Measurements from ENCODE around the gene TESMIN. TPM values are rescaled to one million over a fixed set of nuclear protein-coding genes. Genes with fewer than 3 reads are reported as not detected.
A peak's percentile ranks its signal among the peaks of the same experiment; 100 is the strongest.

TESMIN gene, protein sequence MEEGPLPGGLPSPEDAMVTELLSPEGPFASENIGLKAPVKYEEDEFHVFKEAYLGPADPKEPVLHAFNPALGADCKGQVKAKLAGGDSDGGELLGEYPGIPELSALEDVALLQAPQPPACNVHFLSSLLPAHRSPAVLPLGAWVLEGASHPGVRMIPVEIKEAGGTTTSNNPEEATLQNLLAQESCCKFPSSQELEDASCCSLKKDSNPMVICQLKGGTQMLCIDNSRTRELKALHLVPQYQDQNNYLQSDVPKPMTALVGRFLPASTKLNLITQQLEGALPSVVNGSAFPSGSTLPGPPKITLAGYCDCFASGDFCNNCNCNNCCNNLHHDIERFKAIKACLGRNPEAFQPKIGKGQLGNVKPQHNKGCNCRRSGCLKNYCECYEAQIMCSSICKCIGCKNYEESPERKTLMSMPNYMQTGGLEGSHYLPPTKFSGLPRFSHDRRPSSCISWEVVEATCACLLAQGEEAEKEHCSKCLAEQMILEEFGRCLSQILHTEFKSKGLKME
- total RNA-seq (2014; rRNA removed; shearing (Covaris generic)), result 5.5 and 12.8 TPM in 2 replicates

GRCh38 chr11:68751331-68751856 lies at the start of gene TESMIN:
TSS of gene TESMIN (minus strand) at chr11:68751520. CDS start at chr11:68750660, 860 bp downstream.
- DNase-seq (ENCODE audit: low read depth), result peak; percentile 63

- DNase-seq (ENCODE audit: low read depth), result no peak
These were observed 47.0 kb upstream of the TESMIN start for GRCh38 chr11:68798221-68798813.

- DNase-seq (ENCODE audit: low read depth), result no peak
These were observed 45.5 kb upstream of the TESMIN start for GRCh38 chr11:68796801-68797200.

GRCh38 chr11:68792400-68792966 lies 41.2 kb upstream of the TESMIN start:
- DNase-seq (ENCODE audit: low read depth), result peak; percentile 6

- no peak for DNase-seq (ENCODE audit: low read depth)
These were observed 33.3 kb upstream of the TESMIN start for GRCh38 chr11:68784653-68785052.

DNA sequence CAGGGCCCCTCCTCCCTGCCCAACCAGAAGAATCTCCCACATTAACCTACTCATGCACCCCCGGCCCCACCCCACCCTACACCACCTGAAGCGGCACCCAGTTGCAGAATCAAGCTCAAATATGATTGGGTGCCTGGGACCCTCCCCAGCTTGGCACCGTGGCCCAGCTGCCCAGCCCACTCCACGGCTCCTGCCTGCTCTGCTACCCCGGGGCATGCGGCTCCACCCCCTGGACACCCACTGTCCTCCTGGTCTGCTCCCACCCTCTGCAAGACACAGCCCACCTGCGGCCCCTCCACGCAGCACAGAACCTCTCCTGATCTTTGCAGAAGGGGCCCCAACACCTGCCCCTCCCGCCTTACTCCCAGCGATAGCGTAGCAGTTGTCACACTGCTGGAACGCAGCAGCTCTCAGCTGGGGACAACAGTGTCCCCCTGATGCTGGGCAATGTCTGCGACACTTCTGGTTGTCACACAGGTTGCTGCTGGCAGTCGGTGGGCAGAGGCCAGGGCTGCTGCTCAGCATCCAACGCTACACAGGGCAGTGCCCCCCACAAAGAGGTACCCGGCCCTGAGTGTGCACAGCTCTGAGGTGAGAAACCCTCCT lies 32.0 kb upstream of the TESMIN start:
- DNase-seq (ENCODE audit: low read depth), result no peak

- no peak for DNase-seq (ENCODE audit: low read depth)
These were observed 31.4 kb upstream of the TESMIN start for GRCh38 chr11:68782711-68783110.

- no peak for DNase-seq (ENCODE audit: low read depth)
These were observed 29.5 kb upstream of the TESMIN start for GRCh38 chr11:68780829-68781228.

GRCh38 chr11:68778205-68778604 lies 26.9 kb upstream of the TESMIN start:
- no peak for DNase-seq (ENCODE audit: low read depth)

GRCh38 chr11:68776442-68777235 lies 25.3 kb upstream of the TESMIN start:
- DNase-seq (ENCODE audit: low read depth), result no peak

DNA sequence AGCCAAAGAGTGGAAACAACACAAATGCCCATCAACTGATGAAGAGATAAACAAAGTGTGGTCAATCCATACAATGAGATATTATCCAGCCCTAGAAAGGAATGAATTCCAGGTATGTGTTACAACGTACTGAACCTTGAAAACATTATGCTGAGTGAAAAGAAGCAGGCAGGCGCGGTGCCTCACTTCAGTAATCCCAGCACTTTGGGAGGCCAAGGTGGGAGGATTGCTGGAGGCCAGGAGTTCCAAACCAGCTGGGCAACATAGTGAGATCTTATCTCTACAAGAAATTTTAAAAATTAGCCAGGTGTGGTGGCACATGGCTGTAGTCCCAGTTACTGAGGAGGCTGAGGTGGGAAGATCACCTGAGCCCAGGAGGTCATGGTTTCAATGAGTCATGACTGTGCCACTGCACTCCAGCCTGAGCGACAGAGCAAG lies 24.6 kb upstream of the TESMIN start:
- DNase-seq (ENCODE audit: low read depth), result no peak

DNA sequence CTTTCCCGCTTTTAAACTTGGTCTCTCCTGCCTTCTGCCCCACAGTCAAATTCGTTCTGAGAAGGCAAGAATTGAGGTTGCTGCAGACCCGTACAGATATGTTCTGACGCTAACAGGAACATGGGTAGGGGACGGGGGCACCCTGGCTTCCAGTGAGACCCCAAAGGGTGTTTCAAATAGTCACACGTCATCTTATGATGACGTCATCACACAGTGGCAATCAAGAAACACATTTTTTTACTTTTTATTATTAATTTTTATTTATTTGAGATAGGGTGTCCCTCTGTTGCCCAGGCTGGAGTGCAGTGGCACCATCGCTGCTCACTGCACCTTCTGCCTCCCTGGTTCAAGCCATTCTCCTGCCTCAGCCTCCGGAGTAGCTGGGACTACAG lies 22.9 kb upstream of the TESMIN start:
- no peak for DNase-seq (ENCODE audit: low read depth)

DNA sequence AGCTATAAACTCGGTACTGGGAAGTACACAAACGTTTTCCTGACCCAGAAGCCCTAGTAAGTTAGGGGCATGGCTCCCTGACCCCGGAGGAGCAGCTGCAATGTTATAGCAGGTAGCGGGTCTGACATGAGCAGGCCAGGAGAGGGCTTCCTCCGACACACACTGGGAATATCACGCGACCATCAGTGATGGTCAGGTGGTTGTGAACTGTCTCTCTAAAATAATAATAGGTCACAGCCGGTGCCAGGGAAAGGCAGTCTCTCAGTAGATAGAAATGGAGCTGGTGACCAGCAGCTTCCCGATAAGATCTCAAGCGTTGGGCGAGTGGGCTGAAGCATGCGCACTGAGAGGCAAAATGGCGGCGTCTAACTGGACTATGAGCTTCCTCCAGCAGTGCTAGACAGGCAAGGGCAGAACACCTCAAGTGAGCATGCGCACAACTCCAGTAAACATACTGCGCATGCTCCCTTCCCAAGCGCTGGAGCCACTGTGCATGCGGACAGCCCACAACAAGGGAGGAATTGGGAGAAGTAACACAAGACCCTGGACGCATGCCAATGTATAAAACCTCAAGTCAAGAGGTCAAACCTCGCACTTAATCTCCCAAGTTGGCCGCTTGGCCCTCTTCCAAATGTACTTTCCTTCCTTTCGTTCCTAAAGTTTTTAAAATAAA lies 22.3 kb upstream of the TESMIN start:
- DNase-seq (ENCODE audit: low read depth), result peak; percentile 40

GRCh38 chr11:68772936-68773335 lies 21.6 kb upstream of the TESMIN start:
- DNase-seq (ENCODE audit: low read depth), result no peak

DNA sequence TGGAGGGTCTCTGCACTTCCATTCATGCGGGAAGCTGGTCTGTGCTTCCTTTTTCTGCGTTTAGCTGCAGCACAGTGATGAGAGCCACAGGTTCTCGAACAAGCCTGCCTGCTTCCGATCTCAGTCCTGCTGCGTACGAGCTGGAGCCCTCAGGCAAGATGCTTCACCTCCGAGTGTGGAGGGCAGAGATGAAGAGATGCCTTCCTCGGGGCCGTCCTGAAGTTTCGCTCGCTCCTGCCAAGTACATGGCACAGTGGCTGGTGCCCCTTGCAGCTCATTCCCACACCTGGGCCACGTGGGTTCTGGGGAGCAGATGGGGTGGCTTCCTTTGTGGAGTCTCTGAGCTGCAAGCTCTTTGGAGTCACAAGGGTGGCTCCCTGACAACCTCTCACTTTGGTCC lies 19.5 kb upstream of the TESMIN start:
- DNase-seq (ENCODE audit: low read depth), result no peak

GRCh38 chr11:68767672-68768071 lies 16.4 kb upstream of the TESMIN start:
- DNase-seq (ENCODE audit: low read depth), result no peak

- no peak for DNase-seq (ENCODE audit: low read depth)
These were observed 15.5 kb upstream of the TESMIN start for GRCh38 chr11:68766786-68767185.

- DNase-seq (ENCODE audit: low read depth), result no peak
These were observed 13.4 kb upstream of the TESMIN start for GRCh38 chr11:68764746-68765145.

DNA sequence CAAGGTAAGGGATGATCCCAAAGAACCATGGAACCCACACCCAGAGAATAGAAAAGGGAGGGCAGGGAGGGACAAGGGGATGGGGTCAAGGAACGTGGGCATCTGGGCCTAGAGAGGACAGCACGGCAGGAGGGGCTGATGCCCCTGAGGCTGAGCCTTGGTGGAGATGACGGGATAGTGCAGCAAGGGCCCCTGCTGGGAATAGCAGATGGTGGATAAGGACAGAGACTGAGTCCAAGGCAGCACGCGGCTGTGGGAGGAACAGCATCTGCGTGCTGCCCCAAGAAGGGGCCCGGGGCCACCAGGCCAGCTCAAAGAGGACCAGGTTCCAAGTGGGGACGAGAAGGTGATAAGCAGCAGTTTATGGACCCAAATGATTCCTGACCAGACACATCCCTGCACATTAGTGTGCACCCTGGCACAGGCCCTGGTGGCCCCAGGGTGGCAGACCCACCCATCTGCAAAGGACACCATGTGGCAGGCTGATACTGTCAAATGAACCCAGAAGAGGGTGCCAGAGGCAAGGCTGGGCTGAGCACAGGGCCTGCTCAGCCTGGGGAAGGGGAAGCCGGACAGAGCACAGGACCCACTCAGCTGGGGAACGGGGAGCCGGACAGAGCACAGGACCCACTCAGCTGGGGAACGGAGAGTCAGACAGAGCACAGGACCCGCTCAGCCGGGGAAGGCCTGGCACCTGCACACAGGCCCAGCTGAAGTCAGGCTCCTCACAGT lies 12.8 kb upstream of the TESMIN start:
- no peak for DNase-seq (ENCODE audit: low read depth)

GRCh38 chr11:68763181-68763721 lies 11.9 kb upstream of the TESMIN start:
- peak; percentile 46 for DNase-seq (ENCODE audit: low read depth)

All from M059J (cell line).